HL-60/S4 treated with phorbol 12-myristate 13-acetate at 8.2 ng/mL for 4 days and 3 days (cell line): ENCODE data around the gene DAZAP1.

Source experiments
- in situ Hi-C: fragments of 300-500 bp; cut with MboI; formaldehyde crosslinking; loops from 2 replicates; pipeline ENCODE4 v1.15.0; 2022; ENCODE audit warnings: low sequenced_read_pairs

Gene DAZAP1

DNA sequence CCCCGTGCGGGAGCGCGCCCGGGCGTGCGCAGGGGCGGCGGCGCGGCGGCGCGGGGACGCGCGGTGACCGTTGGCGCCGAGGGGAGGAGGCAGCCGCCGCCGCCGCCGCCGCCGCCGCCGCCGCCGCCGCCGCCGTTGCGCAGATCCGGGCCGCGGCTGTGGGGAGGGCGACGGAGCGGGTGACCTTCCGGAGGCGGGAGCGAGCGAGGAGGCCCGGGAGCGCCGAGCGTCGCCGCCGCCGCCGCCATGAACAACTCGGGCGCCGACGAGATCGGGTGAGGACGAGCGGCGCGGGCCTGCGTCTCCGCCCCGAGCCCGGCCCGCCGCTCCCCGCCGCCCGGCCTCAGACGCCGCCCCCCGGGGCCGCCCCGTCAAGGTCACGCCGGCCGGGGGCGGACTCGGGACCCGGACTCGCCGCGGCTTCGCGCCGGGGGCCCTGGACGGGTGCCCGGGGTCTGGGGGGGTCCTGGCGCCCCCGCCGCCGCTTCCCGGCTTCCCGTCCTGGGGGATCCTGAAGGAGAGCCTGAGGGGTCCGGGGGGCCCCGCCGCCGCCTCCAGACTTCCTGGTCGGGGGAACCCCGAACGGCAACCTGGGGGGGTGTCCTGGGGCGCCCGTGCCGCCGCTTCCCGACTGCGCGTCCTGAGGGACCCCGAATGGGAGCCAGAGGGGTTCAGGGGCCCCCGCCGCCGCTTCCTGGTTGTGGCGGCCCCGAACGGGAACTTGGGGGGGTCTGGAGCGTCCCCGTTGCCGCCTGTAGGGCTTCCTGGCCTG lies at the start of gene DAZAP1:
DAZAP1 (plus strand) TSS at position 59 of the 772 bp plus-strand sequence; CDS start at position 247, 188 bp downstream.
- in situ Hi-C loops = no loop called here

DNA sequence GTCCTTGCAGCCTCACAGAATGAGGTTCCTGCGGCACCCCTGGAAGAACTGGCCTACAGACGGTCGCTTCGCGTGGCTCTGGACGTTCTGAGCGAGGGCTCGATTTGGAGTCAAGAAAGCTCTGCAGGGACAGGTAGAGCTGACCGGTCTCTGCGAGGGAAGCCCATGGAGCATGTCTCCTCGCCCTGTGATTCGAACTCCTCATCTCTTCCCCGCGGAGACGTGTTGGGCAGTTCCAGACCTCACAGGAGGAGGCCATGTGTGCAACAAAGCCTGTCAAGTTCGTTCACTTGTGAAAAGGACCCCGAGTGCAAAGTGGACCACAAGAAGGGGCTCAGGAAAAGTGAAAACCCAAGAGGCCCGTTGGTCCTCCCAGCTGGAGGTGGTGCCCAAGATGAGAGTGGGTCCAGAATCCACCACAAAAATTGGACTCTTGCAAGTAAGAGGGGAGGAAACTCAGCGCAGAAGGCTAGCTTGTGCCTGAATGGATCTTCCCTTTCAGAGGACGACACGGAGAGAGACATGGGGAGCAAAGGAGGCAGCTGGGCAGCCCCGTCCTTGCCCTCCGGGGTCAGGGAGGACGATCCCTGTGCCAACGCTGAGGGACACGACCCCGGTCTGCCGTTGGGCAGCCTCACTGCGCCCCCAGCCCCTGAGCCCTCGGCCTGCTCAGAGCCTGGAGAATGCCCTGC lies 47.1 kb upstream of the DAZAP1 start:
- in situ Hi-C loops = no loop called here

DNA sequence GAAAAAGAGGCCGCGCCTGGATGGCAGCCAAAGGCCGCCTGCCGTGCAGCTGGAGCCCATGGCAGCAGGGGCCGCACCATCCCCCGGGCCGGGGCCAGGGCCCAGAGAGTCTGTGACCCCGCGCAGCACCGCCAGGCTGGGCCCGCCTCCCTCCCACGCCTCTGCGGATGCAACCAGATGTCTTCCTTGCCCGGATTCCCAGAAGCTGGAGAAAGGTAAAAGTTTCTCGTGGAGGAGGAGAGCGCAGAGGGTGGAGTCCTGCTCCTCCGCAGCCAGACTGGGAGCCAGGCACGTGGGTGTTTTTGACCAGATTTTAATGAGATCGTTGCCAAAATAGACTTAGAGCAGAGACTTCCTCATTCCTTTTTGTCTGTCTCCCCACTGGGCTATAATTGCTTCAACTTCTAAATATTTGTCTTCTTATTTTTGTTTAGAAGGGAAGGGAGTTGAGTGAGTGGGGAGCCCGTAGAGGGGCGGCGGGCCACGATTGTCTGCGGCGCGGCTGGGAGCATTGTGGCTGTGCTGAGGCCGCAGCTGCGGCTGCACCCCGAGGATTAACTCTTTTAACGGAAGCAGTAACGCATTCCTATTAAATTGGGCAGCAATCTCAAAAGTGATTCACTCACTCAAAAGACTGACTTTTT lies 46.4 kb upstream of the DAZAP1 start:
- in situ Hi-C loops = no loop called here

DNA sequence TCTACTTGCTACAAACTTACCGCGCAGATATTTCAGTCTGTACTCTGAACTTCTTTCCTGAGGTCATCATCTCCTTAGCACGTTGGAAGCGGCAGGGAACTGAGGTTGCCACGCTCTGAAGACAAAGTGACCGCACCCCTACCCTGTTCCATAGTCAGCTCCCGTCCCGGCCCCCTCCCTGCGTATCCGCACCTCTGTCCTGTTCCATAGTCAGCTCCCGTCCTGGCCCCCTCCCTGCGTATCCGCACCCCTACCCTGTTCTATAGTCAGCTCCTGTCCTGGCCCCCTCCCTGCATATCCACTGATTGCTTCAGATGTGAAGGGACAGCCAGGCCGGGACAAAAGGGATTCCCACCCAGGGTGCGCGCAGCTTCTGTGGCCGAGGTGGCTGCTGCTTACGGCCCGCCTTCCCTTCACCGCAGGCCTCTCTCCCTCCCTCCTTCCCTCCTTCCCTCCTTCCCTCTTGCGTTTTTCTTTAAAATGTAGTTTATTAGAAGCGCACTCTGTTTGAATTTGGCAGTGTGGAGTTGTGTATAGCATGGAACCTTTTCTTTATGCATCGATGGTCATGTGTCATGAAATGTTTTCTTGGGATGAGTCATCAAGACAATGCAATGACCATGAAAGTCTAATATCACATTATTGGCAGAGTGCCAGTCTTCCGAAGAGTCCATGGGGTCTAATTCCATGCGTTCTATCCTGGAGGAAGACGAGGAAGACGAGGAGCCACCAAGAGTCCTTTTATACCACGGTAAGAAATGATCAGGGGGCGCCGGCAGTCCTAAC lies 45.6 kb upstream of the DAZAP1 start:
- in situ Hi-C loops = no loop called here

DNA sequence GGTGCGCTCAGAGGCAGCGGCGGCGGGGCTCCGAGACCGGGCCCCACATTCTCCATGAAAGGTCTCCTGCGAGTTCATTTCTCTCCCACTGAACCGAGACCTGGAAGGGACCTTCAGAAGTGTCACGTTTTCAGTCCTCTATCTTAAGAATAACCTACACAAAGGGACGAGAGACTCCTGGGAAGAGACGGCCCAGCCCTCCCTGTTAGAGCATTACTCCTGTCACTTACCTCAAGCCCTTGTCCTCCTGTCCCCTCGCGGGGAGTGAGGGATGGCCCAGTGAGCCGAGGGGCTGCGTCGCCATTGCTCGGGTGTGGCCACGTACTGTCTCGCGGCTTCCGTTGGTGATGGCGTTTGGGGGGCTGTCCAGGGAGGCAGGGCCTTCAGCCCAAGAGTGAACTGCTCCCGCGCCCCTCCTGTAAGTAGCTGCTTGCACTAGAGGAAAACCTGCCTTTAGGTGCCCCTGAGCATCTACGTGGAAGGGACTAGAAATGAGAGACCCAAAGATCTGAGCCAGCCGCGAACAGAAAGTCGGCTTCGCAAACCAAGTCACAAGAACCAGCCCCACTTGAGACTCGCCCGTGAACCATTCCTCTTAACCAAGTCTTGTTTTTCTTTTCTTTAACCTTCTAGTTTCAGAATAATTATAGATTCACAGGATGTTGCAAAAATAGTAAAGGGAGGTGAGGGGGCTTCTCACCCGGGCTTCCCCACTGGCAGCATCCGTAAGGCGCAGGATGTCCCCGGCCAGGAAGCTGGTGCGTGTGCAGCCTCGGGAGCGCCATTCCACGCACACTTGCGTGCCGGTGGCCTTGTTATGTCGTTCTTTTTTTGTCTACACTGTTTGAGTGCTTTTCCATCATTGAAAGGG lies 44.8 kb upstream of the DAZAP1 start:
- in situ Hi-C loops = no loop called here

DNA sequence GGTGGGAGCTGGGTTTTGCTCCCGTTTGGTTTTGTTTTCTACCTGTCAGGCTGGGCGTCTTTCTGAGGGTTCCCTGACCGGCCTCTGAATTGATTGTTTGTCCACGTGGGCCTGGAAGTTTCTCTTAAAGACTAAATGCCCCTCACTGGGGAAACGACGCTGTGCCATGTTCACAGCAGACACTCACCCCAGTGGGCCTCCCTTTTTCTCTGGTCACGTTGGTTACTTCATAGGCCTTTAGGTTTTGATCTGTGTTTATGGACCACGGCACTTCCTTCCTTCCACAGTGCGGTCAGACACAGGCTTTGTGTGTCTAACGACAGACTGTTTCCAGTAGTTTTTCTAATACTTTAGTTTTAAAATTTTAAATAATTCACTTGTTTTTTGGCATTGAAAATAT lies 43.8 kb upstream of the DAZAP1 start:
- in situ Hi-C loops = no loop called here

DNA sequence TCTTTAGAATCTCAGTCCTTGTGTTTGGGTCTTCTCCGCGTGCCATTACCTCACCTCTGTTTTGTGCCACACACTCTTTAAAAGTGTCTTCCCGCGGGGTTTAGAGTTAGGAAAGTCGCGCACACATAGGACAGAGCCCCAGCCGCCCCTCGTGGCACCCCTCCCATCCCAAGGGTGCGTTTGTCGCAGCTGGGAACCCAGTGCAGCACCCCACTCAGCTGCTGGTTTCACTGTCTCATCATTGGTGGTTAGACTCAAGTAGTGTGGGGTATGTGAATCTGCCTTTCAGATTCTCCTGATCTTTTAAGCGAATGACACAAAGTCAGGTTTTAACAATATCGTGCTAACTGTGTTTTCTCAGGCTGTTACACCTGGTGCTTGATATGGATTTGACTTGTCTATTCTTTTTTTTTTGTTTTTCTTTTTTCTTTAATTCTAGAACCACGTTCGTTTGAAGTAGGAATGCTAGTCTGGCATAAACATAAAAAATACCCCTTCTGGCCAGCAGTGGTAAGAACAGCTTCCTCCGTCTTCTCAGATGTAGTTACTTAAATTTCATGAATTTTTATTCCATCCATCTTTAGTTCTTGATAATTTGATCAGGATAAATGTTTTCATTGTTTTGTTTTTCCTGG lies 43.2 kb upstream of the DAZAP1 start:
- in situ Hi-C loops = no loop called here

DNA sequence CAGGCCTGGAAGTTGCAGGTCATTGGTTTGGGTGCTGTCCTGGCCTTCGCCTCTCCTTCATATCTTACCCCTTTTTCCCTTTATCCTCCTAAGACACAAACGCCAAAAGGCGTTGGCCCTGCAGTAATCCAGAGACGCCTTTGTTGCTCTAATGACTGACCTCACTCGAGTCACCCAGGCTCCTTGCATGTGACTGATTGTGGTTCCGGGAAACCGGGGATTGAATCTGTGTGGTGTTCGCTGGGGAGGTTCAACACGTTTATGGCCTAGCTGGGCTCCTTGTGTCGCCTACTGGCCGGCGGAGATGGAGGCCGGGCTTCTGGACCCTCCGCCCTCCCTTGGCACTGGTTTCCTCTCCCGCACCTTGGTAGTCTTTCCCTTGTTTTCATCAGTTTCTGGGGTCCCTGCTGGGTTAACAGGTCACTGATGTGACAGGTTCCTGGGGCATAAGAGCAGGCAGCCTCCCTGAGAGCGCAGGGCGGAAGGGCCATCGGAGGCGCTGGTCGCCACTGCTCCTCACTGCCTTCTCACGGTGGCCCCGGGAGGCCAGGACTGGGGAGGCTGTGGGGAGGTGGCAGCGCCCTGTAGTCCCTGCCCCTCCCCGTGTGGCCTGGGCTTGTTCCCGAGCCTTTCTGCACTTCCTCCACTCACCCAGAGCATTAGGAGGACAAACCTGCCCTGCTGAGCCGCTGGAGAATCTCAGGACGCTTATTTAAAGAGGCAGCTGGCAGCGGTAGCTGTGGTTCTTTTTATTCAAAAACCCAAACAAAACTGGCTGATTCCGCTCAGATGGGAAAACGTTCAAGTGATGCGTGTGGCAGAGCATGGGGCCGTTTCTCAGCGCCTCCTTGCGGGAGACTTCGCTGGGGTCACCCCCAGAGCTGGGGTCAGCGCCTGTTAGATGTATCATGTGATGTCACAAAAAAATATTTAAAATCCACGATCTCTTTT lies 41.8 kb upstream of the DAZAP1 start:
- in situ Hi-C loops = no loop called here

DNA sequence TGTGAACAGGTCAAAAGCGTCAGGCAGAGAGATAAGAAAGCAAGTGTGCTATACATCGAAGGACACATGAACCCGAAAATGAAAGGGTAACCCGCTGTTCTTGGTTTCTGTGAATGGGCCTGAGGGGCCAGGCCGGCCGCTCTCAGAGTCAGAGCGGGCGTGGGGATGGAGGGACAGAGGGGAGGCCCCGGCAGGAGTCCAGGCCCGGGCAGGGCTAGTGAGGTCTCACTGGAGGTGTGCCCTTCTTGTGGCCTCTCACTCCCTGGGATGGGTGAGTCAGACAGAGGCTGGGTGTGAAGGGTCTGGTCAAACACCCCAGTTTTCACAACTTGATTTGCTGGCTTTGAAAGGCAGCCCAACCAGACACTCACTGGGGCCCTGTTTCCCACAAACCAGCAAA lies 41.1 kb upstream of the DAZAP1 start:
- in situ Hi-C loops = no loop called here

DNA sequence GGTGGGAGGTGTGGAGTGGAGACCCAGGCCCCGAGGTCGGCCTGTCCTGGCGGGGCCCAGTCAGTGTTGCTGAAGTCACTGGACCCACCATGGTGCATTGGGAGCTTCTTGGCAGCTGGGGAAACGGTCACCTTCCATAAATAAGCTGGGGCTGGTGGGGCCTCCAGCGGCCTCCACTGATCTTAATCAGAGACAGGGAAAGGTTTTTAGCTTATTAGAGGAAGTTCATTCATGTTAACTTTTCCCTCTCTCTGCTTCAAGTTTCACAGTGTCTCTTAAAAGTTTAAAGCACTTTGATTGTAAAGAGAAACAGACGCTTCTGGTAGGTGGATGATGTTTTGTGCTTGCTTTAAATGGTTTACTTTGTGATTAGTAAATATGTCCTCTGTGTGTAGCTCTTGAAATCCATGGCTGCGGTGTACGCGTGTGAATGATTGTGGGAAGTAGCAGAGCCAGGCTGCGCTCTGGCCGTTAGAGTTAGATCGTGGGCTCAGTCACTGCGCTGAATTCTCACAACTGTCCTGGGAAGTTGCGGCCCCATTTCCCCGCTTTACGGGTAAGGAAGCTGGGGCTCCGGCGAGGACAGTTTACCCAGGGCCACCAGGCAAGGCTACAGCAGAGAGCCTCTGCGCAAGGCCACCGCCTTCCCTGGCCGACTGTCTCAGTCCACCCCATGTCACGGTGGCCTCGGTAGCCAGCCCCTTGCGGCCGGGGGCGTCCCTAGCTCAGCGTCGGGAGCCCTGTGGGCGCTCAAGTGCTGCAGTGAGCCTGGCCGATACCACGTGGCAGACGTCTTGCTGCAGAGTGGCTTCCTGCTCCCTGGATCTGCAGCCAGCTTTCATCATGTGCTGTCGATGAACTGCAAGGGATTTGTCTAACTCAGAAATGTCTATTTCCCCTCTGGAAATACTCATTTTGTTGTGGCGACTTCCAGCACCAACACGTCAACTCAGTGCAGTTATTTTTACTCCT lies 40.2 kb upstream of the DAZAP1 start:
- in situ Hi-C loops = no loop called here

DNA sequence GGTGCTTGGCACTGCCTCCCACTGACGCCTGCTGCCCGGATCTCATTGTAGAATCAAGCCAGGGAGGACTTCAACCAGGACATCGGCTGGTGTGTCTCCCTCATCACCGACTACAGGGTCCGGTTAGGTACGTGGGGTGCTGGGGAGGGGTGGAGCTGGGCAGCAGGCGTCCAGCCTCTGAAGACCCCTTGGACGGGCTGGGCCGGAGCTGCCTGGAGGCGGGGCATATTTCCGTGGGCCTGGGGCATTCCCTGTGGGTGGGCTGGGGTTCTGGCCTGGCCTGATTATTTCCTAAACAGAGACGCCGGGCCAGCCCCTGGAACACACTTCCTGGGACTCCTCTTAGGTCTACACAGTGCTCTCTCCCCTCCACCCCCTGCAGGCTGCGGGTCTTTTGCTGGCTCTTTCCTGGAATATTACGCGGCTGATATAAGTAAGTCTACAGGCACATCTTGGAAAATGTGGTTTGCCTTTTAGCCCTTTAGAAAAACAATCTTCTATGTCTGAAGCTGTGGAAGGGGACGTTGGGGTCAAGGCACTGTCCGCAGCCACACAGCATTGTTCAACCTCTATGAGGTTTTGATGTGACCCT lies 38.1 kb upstream of the DAZAP1 start:
- in situ Hi-C loops = no loop called here

DNA sequence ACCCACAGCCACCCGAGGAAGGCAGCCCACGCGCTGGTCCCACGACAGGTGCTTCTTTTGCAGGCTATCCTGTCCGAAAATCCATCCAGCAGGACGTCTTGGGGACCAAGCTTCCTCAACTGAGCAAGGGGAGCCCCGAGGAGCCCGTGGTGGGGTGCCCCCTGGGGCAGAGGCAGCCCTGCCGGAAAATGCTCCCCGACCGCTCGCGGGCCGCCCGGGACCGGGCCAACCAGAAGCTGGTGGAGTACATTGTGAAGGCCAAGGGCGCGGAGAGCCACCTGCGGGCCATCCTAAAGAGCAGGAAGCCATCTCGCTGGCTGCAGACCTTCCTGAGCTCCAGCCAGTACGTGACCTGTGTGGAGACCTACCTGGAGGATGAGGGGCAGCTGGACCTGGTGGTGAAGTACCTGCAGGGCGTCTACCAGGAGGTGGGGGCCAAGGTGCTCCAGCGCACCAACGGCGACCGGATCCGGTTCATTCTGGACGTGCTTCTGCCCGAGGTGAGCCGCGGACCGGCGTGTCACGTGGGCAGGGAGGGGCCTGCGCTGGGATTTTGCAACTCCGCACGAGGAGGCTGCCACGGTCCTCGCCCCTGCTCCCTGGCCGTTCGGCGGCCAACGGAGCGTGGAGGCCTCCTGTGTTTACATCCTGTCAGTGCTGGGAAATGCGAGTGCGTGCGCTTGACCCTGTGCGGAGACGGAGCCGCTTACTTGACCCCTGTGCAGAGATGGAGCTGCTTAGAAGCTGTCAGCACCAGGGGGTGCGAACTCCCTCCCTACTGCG lies 36.6 kb upstream of the DAZAP1 start:
- in situ Hi-C loops = no loop called here

DNA sequence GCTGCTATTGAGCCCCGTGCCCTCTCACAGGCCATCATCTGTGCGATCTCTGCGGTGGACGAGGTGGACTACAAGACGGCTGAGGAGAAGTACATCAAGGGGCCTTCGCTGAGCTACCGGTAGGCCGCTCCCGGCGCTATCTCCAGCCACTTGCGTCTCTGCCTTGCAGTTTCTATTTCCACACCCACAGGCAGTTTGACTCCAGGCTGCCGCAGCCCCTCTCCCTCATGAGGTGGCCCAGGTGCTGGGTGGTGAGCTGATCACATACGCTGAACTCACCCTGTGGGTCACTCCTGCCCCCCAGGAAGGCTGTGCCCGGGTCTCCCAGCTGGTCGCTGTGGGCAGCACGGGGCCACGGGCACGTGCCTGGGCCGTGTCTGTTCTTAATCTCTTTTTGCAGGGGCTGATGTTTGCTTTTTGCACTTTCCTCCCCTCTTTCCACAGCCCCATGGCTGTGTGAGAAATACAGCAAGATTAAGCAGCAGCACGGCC lies 34.3 kb upstream of the DAZAP1 start:
- in situ Hi-C loops = no loop called here

DNA sequence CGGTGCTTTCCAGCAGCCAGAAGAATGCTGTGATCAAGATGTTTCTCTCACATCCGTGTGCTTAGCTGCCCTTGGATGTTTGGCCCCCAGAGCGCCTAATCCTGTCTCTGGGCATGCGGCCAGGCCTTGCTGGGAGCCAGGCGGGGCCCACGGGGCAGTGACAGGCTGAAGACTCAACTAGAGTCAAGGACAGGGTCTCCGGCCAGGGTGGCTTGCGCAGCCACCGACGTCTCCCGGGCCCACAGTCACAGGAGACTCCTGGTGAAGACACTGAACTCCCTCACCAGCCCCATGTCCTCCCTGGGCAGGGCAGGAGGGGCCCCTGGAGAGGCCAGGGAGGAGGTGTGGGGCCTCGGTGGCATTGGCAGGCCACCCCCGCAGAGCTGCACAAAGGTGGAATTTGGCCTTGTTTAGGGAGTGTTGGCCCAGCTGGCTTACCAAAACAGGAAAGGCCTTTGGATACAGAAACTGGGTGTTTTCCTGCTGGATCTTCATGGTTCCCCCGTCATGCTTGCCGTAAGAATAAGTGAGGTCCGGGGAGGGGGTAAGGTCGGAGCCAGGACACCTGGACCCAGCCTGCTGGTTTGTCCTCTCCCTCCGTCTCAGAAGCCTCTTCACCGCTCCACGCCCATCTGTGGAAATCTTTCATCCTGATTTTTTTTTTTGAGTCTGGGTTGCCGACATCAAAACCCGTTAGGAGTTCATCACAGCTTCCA lies 33.7 kb upstream of the DAZAP1 start:
- in situ Hi-C loops = no loop called here

DNA sequence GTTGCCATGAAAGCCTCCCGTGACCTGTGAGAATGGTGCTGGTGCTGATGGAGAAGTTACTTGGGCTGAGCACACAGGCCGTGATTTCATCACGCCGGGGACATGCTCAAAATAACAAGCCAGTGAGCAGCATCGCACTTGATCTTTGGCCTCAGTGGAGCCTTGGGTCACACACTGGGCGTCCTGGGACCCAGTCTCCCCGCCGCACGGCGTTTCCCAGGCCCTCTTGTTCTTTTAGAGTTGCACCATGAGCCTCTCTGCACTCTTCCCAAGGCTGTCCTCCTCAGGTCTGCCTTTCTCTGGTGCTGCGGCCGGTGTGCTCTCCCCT lies 33.2 kb upstream of the DAZAP1 start:
- in situ Hi-C loops = no loop called here

DNA sequence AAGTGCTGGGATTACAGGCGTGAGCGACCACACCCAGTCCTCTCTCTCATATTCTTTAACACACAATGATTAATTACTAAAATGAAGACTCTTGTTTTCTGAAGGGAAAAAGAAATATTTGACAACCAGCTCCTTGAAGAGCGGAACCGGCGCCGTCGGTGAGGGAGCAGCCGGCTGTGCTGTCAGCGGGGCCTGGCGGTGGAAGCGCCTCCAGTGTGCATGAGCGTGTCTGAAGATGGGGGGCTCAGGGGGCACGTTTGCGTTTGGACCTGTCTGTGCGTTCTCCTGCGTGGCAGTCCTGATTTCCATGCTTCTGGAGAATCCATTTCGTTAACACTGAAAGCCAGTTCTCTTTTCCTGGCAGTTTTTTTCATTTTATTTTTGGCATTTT lies 31.0 kb upstream of the DAZAP1 start:
- in situ Hi-C loops = no loop called here
